Measurements from ENCODE around the gene SGIP1. TPM values are rescaled to one million over a fixed set of nuclear protein-coding genes. Genes with fewer than 3 reads are reported as not detected.
A peak's percentile ranks its signal among the peaks of the same experiment; 100 is the strongest.

SGIP1 gene
- total and polyA plus RNA-seq, 2 donors: 0.57 to 2.9 TPM

GRCh38 chr1:66624412-66625060, 90.6 kb downstream of the SGIP1 start:
- no peak overlapping the region for H3K27ac ChIP-seq (ENCODE audit: low read depth in 1 of 2, low read length in 1 of 2)
- H3K27me3 ChIP-seq (ENCODE audit: control insufficient read depth in 2 of 2, insufficient read depth in 1 of 2, low read length in 1 of 2): no peaks in the 10 kb centered on the region
- H3K36me3 ChIP-seq (ENCODE audit: control insufficient read depth in 2 of 2, insufficient read depth in 2 of 2, low read length in 1 of 2): no peaks in the 10 kb centered on the region
- no peak for DNase-seq (ENCODE audit: low read depth in 6 of 9, low spot score in 9 of 9)
- 99% methylated on average over 1 of the region's 1 CpG for WGBS
- H3K9me3 ChIP-seq (ENCODE audit: control insufficient read depth in 2 of 2, insufficient read depth in 1 of 2, low read length in 1 of 2): no peaks in the 10 kb centered on the region
- no peaks in the 10 kb centered on the region for H3K4me1 ChIP-seq (ENCODE audit: control insufficient read depth in 2 of 2, insufficient read depth in 2 of 2, low read length in 2 of 2)
- H3K4me3 ChIP-seq (ENCODE audit: low read length in 2 of 2): no peak overlapping the region

- H3K4me3 ChIP-seq (ENCODE audit: low read length in 2 of 2): no peak overlapping the region
- H3K36me3 ChIP-seq (ENCODE audit: control insufficient read depth in 2 of 2, insufficient read depth in 2 of 2, low read length in 1 of 2): no peaks in the 10 kb centered on the region
These were observed 92.3 kb downstream of the SGIP1 start for GRCh38 chr1:66626261-66626660.

GRCh38 chr1:66628926-66629325, 95.0 kb downstream of the SGIP1 start:
- no peaks in the 10 kb centered on the region for H3K4me1 ChIP-seq (ENCODE audit: control insufficient read depth in 2 of 2, insufficient read depth in 2 of 2, low read length in 2 of 2)
- H3K36me3 ChIP-seq (ENCODE audit: control insufficient read depth in 2 of 2, insufficient read depth in 2 of 2, low read length in 1 of 2): no peaks in the 10 kb centered on the region
- H3K27me3 ChIP-seq (ENCODE audit: control insufficient read depth in 2 of 2, insufficient read depth in 1 of 2, low read length in 1 of 2): no peaks in the 10 kb centered on the region
- H3K4me3 ChIP-seq (ENCODE audit: low read length in 2 of 2): no peak overlapping the region
- no peak for DNase-seq (ENCODE audit: low read depth in 6 of 9, low spot score in 9 of 9)
- H3K9me3 ChIP-seq (ENCODE audit: control insufficient read depth in 2 of 2, insufficient read depth in 1 of 2, low read length in 1 of 2): no peaks in the 10 kb centered on the region
- no peak overlapping the region for H3K27ac ChIP-seq (ENCODE audit: low read depth in 1 of 2, low read length in 1 of 2)
- WGBS: 94% methylated on average over 1 of the region's 1 CpG

More at GRCh38 chr1:66626261-66626660, 92.3 kb downstream of the SGIP1 start:
- no peaks in the 10 kb centered on the region for H3K4me1 ChIP-seq (ENCODE audit: control insufficient read depth in 2 of 2, insufficient read depth in 2 of 2, low read length in 2 of 2)
- no peak for DNase-seq (ENCODE audit: low read depth in 6 of 9, low spot score in 9 of 9)
- H3K9me3 ChIP-seq (ENCODE audit: control insufficient read depth in 2 of 2, insufficient read depth in 1 of 2, low read length in 1 of 2): no peaks in the 10 kb centered on the region
- H3K27me3 ChIP-seq (ENCODE audit: control insufficient read depth in 2 of 2, insufficient read depth in 1 of 2, low read length in 1 of 2): no peaks in the 10 kb centered on the region
- H3K27ac ChIP-seq (ENCODE audit: low read depth in 1 of 2, low read length in 1 of 2): no peak overlapping the region

- no peak overlapping the region for H3K4me3 ChIP-seq (ENCODE audit: low read length in 2 of 2)
- H3K9me3 ChIP-seq (ENCODE audit: control insufficient read depth in 2 of 2, insufficient read depth in 1 of 2, low read length in 1 of 2): no peaks in the 10 kb centered on the region
- no peaks in the 10 kb centered on the region for H3K36me3 ChIP-seq (ENCODE audit: control insufficient read depth in 2 of 2, insufficient read depth in 2 of 2, low read length in 1 of 2)
- H3K27ac ChIP-seq (ENCODE audit: low read depth in 1 of 2, low read length in 1 of 2): no peak overlapping the region
- no peak for DNase-seq (ENCODE audit: low read depth in 6 of 9, low spot score in 9 of 9)
- WGBS: 91% methylated on average over 1 of the region's 1 CpG
- no peaks in the 10 kb centered on the region for H3K4me1 ChIP-seq (ENCODE audit: control insufficient read depth in 2 of 2, insufficient read depth in 2 of 2, low read length in 2 of 2)
- H3K27me3 ChIP-seq (ENCODE audit: control insufficient read depth in 2 of 2, insufficient read depth in 1 of 2, low read length in 1 of 2): no peaks in the 10 kb centered on the region
These were observed 99.2 kb downstream of the SGIP1 start for GRCh38 chr1:66633159-66633558.

- Histone ChIP-seq H3K36me3 (ENCODE audit: control insufficient read depth in 2 of 2, insufficient read depth in 2 of 2, low read length in 1 of 2) (no peaks in the 10 kb centered on the region), H3K9me3 (ENCODE audit: control insufficient read depth in 2 of 2, insufficient read depth in 1 of 2, low read length in 1 of 2) (no peaks in the 10 kb centered on the region), H3K4me1 (ENCODE audit: control insufficient read depth in 2 of 2, insufficient read depth in 2 of 2, low read length in 2 of 2) (peaks cover 0 to 2% of the 10 kb centered on the region in 2 donors), H3K4me3 (ENCODE audit: low read length in 2 of 2) (no peak overlapping the region), H3K27me3 (ENCODE audit: control insufficient read depth in 2 of 2, insufficient read depth in 1 of 2, low read length in 1 of 2) (no peaks in the 10 kb centered on the region), H3K27ac (ENCODE audit: low read depth in 1 of 2, low read length in 1 of 2) (no peak overlapping the region)
- WGBS: 95% methylated on average over 1 of the region's 1 CpG
- no peak for DNase-seq (ENCODE audit: low read depth in 6 of 9, low spot score in 9 of 9)
These were observed 103.2 kb downstream of the SGIP1 start for GRCh38 chr1:66637146-66637545.

GRCh38 chr1:66641891-66642473, 108.0 kb downstream of the SGIP1 start:
- 98% methylated on average over 4 of the region's 4 CpGs for WGBS
- H3K9me3 ChIP-seq (ENCODE audit: control insufficient read depth in 2 of 2, insufficient read depth in 1 of 2, low read length in 1 of 2): no peaks in the 10 kb centered on the region
- no peaks in the 10 kb centered on the region for H3K36me3 ChIP-seq (ENCODE audit: control insufficient read depth in 2 of 2, insufficient read depth in 2 of 2, low read length in 1 of 2)
- no peak overlapping the region for H3K4me3 ChIP-seq (ENCODE audit: low read length in 2 of 2)
- H3K27ac ChIP-seq (ENCODE audit: low read depth in 1 of 2, low read length in 1 of 2): no peak overlapping the region
- H3K4me1 ChIP-seq (ENCODE audit: control insufficient read depth in 2 of 2, insufficient read depth in 2 of 2, low read length in 2 of 2): peaks cover 0 to 2% of the 10 kb centered on the region in 2 donors
- no peak for DNase-seq (ENCODE audit: low read depth in 6 of 9, low spot score in 9 of 9)
- no peaks in the 10 kb centered on the region for H3K27me3 ChIP-seq (ENCODE audit: control insufficient read depth in 2 of 2, insufficient read depth in 1 of 2, low read length in 1 of 2)

GRCh38 chr1:66642992-66643391, 109.0 kb downstream of the SGIP1 start:
- H3K9me3 ChIP-seq (ENCODE audit: control insufficient read depth in 2 of 2, insufficient read depth in 1 of 2, low read length in 1 of 2): no peaks in the 10 kb centered on the region
- no peaks in the 10 kb centered on the region for H3K36me3 ChIP-seq (ENCODE audit: control insufficient read depth in 2 of 2, insufficient read depth in 2 of 2, low read length in 1 of 2)
- H3K4me1 ChIP-seq (ENCODE audit: control insufficient read depth in 2 of 2, insufficient read depth in 2 of 2, low read length in 2 of 2): peaks cover 0 to 2% of the 10 kb centered on the region in 2 donors
- no peak overlapping the region for H3K4me3 ChIP-seq (ENCODE audit: low read length in 2 of 2)
- H3K27ac ChIP-seq (ENCODE audit: low read depth in 1 of 2, low read length in 1 of 2): no peak overlapping the region
- WGBS: 71% methylated on average over 3 of the region's 3 CpGs
- H3K27me3 ChIP-seq (ENCODE audit: control insufficient read depth in 2 of 2, insufficient read depth in 1 of 2, low read length in 1 of 2): no peaks in the 10 kb centered on the region
- DNase-seq (ENCODE audit: low read depth in 6 of 9, low spot score in 9 of 9): no peak

GRCh38 chr1:66644331-66644730, 110.4 kb downstream of the SGIP1 start:
- H3K27me3 ChIP-seq (ENCODE audit: control insufficient read depth in 2 of 2, insufficient read depth in 1 of 2, low read length in 1 of 2): no peaks in the 10 kb centered on the region
- no peak for DNase-seq (ENCODE audit: low read depth in 6 of 9, low spot score in 9 of 9)
- H3K27ac ChIP-seq (ENCODE audit: low read depth in 1 of 2, low read length in 1 of 2): no peak overlapping the region
- no peak overlapping the region for H3K4me3 ChIP-seq (ENCODE audit: low read length in 2 of 2)
- H3K9me3 ChIP-seq (ENCODE audit: control insufficient read depth in 2 of 2, insufficient read depth in 1 of 2, low read length in 1 of 2): no peaks in the 10 kb centered on the region
- H3K36me3 ChIP-seq (ENCODE audit: control insufficient read depth in 2 of 2, insufficient read depth in 2 of 2, low read length in 1 of 2): no peaks in the 10 kb centered on the region
- peaks cover 0 to 2% of the 10 kb centered on the region in 2 donors for H3K4me1 ChIP-seq (ENCODE audit: control insufficient read depth in 2 of 2, insufficient read depth in 2 of 2, low read length in 2 of 2)
- 97% methylated on average over 3 of the region's 3 CpGs for WGBS

GRCh38 chr1:66648901-66649595, 115.1 kb downstream of the SGIP1 start:
- H3K4me3 ChIP-seq (ENCODE audit: low read length in 2 of 2): no peak overlapping the region
- no peaks in the 10 kb centered on the region for H3K36me3 ChIP-seq (ENCODE audit: control insufficient read depth in 2 of 2, insufficient read depth in 2 of 2, low read length in 1 of 2)
- WGBS: 14% methylated on average over 2 of the region's 2 CpGs
- H3K27me3 ChIP-seq (ENCODE audit: control insufficient read depth in 2 of 2, insufficient read depth in 1 of 2, low read length in 1 of 2): no peaks in the 10 kb centered on the region
- peak in 1 of 9 donors; percentile 1 for DNase-seq (ENCODE audit: low read depth in 6 of 9, low spot score in 9 of 9)
- no peaks in the 10 kb centered on the region for H3K4me1 ChIP-seq (ENCODE audit: control insufficient read depth in 2 of 2, insufficient read depth in 2 of 2, low read length in 2 of 2)
- H3K9me3 ChIP-seq (ENCODE audit: control insufficient read depth in 2 of 2, insufficient read depth in 1 of 2, low read length in 1 of 2): no peaks in the 10 kb centered on the region
- no peak overlapping the region for H3K27ac ChIP-seq (ENCODE audit: low read depth in 1 of 2, low read length in 1 of 2)
